Stimulated activated CD8-positive, alpha-beta memory T cell treated with anti-CD3 and anti-CD28 coated beads, Interleukin-15, amount 100 ng/mL, for 24 hours (primary cell): ENCODE results near the gene RAB3B.
"Not testable (repeated sequence)": the region's sequence is repeated elsewhere in the genome, so short reads cannot be mapped to it uniquely, and the experiment has no call there.

ENCODE experiments used
- DNase-seq: peaks from one replicate; pipeline ENCODE4 v3.0.0-alpha.2; 2020; ENCODE audit warnings: low read depth

The RAB3B gene

DNA sequence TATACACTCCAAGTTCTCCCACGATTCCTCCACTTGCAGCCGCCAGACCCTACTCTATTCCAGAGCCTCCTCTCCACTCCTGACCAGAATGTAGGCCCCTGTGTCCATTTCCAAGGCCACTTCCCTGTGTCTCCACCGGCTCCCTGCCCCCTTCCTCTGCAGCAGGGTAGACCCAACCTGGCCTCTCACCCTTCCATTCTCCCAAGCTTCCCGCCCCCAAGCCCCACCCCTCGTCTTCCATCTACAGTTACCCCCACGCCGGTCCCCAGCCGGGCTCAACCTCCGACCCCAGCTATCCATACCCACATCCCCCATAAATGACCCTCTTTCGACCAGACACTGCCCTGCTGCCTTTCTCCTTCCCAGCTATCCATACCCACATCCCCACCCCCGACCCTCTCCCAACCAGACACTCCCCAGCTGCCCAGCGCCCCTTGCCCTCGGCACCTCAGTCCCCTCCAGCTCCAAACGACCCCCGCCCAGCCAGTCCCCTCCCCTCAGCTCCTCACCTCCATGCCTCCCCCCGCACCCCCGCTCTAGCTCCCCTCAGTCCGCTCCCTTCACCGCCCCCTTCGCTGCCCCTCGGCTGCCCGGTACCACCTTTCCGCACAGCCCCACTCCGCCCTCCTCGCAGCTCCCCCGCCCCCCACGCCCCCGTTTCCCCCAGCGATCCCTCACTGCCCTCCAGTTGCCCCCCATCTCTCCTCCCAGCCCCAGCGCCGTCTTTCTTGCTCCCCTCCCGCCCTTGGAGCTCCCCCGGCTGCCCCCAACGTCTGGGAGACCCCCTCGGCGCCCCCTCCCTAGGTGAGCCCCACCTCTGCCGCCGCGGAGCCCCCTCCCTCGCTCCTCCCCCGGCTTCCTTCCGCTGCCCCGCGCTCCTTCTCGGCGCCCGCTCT, 670 bp downstream of the RAB3B start:
- no peak for DNase-seq

GRCh38 chr1:51988254-51988653, 2.2 kb downstream of the RAB3B start:
- DNase-seq, result no peak

GRCh38 chr1:51986718-51987117, 3.8 kb downstream of the RAB3B start:
- DNase-seq, result no peak

DNA sequence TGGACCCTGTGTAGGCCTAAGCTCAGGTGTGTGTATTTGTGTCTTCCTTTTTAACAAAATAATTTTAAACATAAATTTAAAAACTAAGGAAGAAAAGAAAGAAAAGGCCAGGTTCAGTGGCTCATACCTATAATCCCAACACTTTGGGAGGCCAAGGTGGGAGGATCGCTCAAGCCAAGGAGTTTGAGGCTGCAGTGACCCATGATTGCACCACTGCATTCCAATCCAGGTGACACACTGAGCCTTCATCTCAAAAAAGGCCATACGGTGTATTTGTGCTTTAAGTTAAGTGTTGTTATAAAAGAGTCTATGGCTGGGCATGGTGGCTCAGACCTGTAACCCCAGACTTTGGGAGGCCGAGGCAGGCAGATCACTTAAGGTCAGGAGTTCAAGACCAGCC, 8.3 kb downstream of the RAB3B start:
- DNase-seq, result no peak

GRCh38 chr1:51981555-51981954, 8.9 kb downstream of the RAB3B start:
- no peak for DNase-seq

DNA sequence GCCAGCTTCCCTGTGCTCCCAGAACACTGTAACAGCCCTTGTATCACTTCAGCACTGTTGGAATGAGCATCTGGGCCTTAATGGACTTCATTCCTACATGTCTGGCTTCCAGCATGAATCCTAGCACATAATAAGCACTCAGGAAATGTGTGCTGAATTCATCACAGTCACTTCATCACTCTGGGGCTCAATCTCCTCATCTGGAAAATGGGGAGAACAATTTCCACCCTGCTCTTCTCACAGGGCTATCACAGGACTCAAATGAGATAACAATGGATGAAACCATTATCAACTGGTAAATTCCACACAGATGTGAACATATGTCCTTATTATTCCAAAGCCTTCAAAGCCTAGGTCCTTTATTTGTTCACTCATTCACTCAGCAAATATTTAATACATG, 12.4 kb downstream of the RAB3B start:
- no peak for DNase-seq

DNA sequence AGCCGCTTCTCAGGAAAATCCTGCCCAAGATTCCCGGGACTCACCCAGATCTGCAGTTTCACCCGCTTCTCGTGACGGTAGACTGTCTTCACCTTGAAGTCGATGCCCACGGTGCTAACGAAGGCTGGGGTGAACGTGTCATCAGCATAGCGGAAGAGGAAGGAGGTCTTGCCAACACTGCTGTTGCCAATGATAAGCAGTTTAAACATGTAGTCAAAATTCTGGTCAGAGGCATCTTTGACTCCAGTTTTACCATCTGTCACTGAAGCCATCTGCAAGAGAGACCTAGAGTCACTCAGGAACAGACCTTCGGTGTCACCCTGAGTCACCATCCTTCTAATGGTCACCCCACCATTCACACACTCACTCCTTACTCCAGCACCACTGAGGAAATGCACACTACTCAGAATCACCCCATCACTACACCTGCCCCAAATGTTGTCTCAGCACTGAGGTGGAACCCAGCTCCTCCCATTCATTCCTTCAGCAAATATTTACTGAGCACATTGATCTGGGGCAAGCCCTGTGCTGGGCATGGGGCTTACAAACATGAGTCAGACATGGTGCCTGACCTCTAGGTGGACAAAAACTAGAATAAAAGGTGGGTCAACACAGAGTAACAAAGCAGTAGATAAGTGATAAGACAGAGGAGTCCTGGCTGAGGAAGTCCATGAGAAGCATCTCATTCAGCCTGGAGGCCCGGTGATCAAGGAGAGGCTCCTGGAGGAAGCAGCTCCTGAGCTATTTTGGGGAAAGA, 13.5 kb downstream of the RAB3B start:
- DNase-seq, result no peak

DNA sequence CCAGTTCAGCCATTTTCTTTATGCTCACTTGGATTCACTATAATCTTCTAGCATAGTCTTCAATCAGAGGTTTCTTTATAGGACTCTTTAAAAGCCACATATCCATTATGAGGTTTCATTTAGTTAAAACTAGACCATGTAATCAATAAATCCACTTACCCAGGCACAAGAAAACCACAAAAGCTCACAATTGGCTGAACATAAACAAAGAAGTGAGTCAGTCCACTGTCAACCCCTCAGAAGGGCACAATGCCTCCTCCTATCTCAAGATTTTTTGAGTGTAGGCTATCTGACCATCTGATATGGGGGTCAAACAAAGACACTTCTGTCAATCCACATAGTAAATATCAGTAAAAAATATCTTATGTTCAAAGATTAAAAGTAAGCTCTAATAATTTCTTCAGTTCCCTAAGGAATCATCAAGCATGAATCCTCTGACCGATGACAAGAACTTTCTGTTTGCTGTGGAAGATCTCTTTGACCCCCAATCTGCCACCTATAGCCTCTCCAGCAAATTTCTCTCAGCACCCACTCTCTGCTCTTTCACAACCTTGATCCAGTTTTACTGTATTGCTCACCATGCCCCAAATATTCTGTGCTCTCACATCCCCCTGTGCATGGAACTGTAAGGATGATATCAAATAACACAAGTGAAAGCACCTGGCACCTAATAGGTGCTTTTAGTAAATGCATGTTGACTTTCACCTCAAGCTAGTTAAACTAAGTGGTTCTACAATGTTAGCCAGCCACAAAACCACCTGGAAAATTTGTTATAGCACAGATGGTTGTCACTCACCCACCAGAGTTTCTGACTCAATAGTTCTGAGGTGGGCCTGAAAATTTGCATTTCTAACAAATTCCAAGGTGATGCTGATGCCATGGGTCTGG, 16.7 kb downstream of the RAB3B start:
- no peak for DNase-seq

- DNase-seq, result no peak
These were observed 21.3 kb downstream of the RAB3B start for GRCh38 chr1:51969038-51969705.

DNA sequence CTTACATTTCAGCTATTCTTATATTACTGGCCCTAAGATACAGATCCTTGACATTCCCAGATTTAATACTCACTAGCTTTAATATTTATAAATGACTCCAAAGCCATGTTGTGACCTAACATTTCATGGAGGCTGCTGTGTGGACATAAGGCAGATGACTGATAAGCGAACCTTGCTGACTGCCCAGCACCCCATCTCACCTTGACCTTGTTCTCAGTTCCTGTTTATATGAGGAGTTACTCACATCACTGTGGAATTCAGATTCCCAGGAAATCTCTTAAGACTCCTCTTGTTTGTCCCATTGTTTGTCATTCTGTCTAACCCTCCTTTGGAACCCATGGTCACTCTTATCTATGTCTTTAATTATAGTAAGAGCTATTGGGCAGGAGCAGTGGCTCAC, 21.9 kb downstream of the RAB3B start:
- no peak for DNase-seq

- not testable (repeated sequence) for DNase-seq
These were observed 23.2 kb downstream of the RAB3B start for GRCh38 chr1:51967213-51967791.

- no peak for DNase-seq
These were observed 23.9 kb downstream of the RAB3B start for GRCh38 chr1:51966559-51966958.

DNA sequence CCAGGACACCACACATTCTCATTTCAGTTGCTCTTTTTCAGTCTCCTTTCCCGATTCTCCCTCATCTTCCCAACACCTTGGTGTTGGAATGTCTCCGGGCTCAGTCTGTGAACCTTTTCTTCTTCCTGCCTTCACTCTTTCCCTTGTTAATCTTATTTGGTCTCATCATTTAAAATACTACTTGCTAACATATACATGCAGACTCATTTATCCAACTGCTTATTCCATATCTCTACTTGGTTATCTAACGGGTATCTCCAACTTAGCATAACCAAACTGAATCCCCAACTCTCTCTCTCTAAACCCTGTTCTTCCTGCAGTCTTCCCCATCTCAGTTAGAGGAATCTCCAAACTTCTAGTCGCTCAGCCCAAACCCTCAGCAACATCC, 26.2 kb downstream of the RAB3B start:
- no peak for DNase-seq

GRCh38 chr1:51963592-51964308, 26.8 kb downstream of the RAB3B start:
- no peak for DNase-seq

DNA sequence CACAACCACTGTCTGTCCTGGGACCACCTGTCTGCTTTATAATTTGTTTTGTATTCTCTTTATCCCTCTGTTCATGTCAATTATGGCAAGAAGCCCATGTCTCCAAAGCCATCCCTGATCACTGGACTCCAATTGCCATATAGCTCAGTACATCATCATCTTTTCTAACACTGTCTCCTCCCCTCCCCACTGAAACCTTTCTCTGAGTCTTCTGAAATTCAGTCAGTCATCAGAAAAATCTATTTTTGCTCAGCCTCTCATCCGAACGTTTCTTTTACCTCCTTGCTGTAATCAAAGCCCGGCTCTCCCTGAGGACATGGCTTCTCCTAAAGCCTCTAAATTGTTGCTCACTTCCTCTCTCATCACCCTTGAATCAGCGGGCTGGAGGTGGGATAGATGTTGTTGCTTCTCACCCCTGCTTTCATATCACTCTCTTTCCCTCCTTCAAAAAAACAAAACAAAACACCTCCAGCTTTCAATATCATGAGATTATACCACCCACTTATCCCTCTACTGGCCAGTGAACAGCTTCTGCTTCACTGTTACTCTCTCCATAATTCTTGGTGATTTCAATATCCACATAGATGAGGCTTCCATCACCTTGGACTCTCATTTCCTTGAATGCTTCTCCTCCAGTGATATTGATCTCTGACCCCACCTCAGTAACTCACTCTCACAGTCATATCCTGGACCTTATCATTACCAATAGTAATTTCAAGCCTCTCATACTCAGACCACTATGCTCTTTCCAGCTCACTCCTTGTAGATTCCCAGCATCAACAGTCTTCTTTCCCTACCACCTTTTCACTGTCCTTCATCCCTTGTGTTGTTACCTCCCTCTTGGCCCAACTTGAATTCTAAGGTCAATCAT, 27.8 kb downstream of the RAB3B start:
- DNase-seq, result no peak

GRCh38 chr1:51961954-51962353, 28.5 kb downstream of the RAB3B start:
- no peak for DNase-seq

- DNase-seq, result no peak
These were observed 29.3 kb downstream of the RAB3B start for GRCh38 chr1:51961231-51961630.

DNA sequence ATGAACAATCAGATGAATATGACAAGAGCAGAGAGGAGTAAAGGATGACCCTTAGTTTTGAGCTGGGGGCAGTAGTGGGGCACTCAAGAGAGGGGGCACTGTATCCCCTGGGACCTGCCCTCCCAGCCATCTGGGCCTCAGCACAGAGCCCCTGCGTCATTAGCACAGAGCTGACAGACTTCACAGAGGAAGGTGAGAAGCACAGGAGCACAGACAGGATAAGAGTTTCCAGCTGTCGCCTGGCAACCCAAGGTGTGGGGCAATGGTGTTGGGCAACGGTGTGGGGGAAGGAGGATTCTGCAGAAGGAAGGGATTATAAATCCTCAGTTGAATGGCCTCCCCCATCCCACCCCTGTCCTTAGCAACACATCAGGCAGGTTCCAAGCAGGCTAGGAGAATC, 30.2 kb downstream of the RAB3B start:
- no peak for DNase-seq

DNA sequence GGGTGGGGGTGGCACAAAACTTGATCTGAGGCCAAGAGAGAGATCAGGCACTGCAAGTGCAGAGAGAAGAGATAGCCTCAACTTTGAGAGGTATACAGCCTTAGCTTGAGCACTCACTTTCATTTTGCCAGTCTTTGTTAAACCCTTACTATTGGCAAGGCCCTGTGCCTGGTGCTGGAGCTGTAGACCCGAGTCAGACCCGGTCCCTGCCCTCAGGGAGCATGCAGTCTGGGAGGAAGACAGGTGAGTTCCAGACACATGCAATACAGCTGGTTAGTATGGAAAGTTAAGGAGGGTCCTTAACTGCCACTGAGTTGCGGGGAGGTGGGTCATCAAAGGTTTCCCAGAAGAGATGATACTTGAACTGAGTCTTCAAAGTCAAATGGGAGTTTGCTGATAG, 31.7 kb downstream of the RAB3B start:
- no peak for DNase-seq

GRCh38 chr1:51957618-51958017, 32.9 kb downstream of the RAB3B start:
- no peak for DNase-seq
